Stimulated activated CD4-positive, alpha-beta T cell treated with anti-CD3 and anti-CD28 coated beads, TNF-alpha, amount 100 ng/mL, for 24 hours (primary cell): Measurements from ENCODE around the gene IMMT.

Experiments used
- DNase-seq, 3 experiments: peaks; one replicate each; pipeline ENCODE4 v3.0.0-alpha.2; 2020; ENCODE audit warnings: low read depth in 3 of 3

Gene IMMT

DNA sequence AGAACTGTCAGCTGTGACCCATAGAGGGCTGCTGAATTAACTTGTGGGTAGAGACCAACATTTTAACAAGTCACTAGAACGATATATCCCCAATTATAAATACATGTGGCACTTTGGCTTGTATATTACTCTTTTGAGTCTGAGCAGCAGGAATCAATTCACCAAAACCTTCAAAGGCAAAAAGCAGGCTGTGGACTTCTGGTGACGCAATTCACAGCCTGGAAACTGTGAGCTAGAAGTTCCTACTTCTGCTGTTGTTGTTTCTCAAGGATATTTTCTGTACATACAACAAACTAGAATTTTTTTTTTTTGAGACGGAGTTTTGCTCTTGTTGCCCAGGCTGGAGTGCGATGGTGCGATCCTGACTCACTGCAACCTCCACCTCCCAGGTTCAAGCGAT is 52.0 kb downstream of the IMMT start:
- DNase-seq, result no peak

DNA sequence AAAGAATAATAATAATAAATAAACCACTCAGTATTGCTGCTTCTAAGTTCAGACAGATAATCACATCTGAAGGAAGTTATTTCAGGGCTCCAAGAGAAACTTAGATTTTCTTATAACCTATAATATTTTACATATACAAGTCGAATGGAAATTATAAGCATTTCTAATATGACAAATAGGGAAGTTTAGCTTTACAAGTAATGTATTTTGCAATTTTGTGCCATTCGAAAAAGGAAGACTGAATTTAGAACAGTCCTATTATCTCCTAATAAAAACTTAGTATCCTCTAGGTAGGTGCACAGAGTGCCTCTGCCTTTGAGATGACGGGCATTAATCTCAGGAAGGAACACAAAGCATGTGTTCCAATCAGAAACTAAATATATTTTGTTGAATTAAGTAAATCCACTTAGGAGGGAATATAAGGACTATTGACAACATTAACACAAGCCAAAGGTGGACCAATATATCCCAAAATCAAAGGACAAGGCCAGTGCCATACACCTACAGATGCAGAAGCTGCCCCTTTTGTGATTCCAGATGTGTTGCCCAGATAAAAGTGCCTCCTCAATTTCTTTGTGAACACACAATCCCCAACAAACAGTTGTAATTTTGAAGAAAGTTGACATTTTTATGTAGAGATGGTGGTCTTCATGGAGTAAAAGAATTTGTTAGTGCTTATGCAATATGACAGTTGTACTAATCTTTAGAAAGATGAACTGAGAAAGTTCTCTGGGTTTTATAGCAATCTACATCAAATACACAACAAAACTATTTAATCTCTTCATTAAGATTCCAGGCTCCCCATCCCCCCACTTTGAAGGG is 52.6 kb downstream of the IMMT start:
- no peak for DNase-seq

DNA sequence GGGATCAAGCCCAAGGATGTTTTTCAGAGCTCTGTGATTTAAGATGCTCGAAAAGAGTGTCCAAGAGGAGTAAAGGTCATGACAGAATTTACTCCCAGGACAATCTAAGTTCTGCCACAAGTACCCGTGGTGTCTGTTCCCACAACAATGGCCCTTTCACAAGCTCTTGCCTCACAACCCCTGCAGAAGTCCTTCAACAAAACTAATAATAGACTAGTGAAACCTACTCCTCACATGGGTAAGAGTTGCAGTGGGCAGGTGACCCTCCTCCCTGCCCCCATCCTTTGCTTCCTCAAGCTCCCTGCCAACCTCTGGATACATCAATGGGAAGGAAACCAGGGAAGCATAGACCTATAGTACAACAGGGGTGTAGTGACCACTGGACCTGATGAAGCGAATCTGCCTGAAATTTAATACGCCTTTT is 54.3 kb downstream of the IMMT start:
- DNase-seq, result no peak

DNA sequence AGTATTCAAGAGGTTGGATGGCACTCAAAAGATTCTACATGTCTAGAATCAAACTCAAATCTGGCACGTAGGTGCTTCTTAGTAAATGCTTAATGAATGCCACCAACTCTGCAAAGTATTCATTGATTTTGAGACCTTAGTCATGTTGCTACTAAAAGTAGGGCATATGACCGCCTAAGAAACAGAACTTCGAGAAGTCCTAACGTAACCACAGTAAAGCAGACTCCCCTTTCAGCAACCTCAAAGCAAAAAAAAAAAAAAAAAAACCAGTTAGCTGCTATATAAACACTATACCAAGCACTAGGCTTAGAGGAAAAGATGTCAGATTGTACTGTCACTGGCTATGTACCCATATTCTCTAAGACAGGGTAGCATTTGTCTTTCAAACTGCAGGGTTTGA is 55.3 kb downstream of the IMMT start:
- no peak for DNase-seq

DNA sequence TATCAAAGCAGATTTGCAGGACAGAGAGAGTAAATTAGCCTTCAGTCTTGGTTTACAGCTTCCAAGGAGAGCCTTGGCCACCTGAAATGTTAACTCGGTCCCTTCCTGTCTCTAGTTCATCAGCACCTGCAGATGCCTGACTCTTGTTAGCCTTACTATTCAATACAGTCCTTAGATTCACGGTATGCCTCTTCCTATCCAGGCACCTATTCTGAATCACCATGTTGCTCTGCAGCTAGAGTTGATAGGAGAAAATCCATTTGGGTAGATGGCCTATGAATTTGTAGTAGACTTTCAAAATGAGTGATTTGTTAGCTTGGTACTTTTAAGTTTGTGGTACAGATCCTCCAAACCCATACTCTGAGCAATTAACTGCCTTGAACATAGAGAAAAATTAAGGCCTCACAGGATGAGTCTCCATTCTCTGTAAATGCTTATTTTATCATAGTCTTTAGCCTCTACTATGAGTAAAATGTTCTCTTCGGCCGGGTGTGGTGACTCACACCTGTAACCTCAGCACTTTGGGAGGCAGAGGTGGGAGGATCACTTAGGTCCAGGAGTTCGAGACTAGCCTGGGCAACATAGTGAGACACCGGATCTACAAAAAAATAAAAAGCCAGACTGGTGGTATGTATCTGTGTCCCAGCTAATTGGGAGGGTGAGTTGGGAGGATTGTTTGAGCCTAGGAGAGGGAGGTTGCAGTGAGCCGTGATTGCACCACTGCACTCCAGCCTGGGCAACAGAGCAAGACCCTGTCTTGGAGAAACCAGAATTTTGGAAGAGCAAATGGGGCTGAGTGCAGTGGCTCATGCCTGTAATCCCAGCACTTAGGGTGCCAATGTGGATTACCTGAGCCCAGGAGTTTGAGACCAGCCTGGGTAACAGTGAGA is 56.3 kb downstream of the IMMT start:
- DNase-seq, result no peak

DNA sequence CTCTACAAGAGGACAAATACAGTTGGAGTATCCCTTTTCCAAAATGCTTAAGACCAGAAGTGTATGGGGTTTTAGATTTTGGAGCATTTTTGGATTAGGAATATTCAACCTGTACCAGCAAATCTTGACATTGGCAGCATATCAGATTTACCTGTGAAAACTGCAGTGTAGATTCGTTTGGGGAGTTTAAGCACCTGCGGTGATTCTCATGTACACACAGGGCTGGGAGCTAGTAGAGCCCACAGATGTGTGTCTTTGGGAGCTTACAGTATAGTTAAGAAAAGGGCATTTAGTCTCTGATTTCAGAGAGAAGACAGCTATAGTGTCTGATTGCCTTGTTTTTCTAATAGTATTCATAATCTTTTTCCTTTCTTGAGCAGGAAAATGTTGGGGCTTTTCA is 59.1 kb downstream of the IMMT start:
- no peak for DNase-seq

DNA sequence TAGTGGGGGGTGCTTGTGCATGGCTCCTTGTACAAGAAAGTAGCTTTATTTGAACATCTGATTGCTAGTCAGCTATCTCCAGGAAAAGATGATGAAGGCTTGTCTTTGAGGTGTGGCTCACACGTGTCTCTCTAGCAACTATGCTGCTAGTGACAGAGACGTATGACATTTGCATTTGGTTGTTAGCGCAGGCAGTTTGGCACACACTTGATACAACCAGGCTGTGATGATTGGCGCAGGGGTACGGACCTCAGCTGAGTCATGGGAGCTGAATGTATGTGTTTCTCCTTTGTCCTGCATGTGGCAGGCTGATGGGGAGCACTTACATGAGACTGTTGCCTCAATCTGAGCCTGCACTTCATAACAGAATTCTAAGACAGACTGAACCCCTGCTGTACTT is 59.6 kb downstream of the IMMT start:
- no peak for DNase-seq

DNA sequence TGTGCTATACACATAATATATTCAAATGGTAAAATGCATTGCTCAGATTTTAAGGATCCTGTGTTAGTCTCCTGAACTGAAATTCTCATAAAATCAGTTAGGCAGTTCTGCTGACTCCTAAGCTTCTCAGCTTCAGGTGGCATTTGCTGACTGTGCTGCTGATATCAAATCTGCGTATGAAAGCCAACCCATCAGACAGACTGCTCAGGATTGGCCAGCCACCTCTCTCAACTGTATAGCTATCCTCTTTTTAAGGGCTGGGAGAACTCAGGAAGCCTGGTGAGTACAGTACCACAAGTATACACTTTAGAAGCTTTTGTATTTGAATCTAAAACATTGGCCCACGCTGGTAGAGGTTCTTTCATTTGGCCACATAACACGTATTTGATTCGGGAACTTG is 60.6 kb downstream of the IMMT start:
- no peak for DNase-seq

DNA sequence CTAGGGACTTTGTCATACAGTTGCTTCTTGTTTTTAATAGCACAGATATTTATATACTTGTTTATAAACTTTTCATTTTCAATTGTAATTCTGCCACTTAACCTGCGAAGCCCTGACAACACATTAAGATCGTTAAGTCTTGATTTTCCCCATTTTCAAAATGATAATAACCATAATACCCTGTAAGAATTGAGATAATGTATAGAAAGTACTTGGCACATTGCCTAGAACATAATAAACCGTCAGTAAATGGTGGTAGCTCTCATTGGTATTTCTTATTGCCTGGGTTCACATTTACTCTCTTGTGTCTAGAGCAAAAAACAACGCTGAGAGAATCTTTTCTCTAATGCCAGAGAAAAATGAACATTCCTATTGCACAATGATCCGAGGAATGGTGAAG is 70.6 kb downstream of the IMMT start:
- no peak for DNase-seq

DNA sequence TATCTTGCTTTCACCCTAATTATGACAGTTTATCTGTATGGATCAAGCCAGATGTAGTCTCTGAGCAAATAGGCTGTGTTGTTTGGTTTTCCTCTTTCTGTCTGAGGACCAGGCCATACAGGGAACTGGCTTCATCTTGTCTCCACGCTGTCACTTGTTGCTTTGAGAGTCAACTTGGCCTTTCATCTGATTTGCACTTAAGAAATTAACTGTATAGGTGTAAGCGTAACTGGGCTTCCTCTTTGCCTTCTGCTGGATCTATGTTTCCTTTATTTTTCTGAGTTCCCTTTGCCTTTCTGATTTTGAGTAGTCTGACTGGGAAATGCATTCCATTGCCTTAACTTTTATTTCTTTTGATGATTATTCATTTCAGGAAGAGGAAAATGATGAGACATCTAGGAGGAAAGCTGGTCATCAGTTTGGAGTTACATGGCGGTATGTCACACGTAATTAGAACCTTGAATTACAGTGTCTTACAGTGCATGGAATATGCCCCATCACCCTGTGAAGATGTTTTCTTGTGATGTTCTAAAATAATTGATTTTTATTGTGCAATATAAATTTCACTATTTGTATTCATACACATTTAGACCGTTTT is 71.8 kb downstream of the IMMT start:
- no peak for DNase-seq

DNA sequence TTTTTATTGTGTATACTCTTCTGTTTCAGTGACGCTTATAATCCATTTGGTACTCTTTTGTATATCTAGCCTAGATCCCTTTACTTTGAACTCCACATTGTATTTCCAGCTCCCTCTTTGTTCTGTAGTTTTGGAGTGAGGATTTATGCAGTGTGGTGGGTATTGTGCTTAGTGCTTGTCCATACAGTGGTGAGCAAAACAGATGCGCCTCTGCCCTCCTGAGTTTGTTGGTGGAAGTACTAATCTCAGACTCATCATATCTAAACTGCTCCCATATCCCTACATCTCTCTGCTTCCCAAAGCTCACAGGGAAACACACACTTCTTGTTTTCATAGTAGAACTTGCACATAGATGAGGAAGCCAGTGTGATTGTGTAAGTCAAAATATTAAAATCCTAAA is 77.1 kb downstream of the IMMT start:
- no peak for DNase-seq

DNA sequence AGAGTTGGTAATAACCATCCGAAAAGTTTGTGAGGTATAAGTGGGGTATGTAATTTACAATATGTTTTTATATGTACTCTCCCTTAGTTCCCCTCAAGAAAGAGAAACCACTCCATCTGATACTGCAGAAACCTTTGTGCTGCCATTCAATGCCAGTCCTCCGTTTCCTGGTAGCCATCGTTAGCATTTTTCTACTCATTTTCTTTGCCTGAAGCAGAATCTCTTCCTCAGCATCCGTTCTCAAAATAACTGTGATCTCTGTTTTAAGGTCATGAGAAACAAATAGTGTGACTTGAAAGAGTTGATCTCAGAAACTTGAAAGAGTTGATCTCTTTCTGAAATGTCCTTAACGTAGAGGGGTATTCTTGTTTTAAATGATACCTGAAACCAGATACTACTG is 88.2 kb downstream of the IMMT start:
- DNase-seq, result no peak

DNA sequence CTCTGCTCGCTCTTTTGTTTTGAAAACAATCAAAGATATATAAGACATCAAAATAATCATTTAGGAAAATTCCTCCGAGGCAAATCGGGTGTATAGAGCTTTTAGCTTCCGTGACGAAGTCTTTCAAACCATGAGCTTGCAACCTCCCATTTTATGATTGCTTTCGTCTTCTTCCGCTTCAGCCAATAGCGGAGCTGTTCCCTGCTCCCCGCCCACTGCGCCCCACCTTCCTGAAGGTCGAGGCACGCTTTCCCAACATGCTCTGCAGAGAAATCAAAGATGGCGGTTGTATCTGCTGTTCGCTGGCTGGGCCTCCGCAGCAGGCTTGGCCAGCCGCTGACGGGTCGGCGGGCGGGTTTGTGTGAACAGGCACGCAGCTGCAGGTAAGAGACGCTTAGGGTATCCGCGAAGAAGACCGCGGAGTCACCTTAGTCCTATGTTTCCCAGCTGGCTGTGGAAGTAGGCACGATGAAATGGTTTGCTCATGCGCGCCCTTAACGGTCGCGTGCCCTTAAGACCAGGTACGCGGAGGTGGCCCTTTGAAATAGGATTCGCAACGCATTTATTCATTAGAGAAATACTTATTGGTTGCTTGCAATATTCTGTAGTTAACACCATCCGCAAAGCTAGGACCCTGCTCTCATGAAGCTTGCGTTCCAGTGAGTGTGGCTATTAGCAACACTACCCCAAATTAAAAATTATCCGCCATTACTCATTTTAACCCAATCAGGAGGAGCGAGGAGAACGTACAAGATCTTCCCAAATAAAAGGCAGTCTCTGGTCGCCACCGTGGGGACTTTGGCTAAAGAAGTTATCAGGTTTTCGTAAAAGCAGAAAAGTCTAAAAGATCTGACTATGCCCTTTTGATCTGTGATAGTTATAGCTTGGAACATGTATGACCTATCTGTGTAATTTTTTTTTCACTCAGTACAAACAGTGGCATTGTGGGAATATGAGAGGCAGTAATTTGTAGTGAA is 89.0 kb downstream of the IMMT start, which contains the start of gene PTCD3:
Gene PTCD3 (plus strand): TSS at position 267 of the 977 bp plus-strand sequence. CDS start 13 bp downstream, at position 280.
- peak; percentile 89 to 95 (median 90) for DNase-seq

DNA sequence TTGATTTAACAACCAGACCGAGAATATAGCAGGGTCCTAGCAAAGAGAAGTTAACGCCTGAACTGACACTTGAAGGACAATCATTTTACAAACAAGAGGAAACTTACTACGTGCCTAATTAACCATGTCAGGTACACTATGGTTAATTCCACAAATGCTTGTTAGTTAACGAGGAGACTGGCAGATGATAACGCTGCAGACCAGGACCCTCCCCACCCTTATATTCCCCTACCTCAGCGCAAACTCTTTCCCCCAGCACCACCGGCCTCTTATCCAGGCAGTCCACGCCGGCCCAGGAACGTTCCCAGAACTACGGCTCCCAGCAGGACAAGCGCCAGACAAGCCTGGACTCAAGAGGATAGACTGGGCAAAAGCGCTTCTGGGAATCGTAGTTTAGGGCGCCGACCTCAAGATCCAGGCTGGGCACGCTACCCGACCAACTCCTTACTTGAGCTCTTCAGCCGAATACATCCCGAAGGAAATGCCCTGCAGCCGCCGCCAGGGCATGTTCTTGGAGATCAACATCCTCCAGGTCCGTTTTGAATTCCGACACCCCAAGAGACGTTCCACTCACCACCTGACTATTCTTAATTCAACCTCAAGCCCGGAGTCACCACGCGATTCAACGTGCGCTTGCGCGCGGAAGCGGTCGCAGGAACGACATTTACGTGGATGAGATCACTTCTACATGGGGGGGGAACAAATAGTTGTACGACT is 89.9 kb downstream of the IMMT start, which contains the start of gene POLR1A:
Gene POLR1A (minus strand): TSS at position 635 of the 717 bp plus-strand sequence. CDS start 110 bp downstream, at position 525.
- DNase-seq, result peak; percentile 64 to 80 (median 78)

DNA sequence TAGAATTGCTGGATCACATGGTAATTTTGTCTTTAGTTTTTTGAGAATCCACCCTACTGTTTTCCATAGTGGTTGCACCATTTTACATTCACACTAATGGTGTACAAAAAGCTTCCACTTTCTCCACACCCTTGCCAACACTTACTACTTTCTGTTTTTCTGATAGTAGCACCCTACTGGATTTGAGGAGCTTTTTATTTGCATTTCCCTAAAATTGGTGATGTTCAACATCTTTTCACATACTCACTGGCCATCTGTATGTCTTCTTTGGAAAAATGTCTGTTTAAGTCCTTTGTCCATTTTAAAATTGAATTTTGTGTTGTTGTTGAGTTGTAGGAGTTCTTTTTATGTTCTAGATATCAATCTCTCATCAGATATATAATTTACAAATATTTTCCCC is 93.1 kb downstream of the IMMT start:
- DNase-seq, result no peak

DNA sequence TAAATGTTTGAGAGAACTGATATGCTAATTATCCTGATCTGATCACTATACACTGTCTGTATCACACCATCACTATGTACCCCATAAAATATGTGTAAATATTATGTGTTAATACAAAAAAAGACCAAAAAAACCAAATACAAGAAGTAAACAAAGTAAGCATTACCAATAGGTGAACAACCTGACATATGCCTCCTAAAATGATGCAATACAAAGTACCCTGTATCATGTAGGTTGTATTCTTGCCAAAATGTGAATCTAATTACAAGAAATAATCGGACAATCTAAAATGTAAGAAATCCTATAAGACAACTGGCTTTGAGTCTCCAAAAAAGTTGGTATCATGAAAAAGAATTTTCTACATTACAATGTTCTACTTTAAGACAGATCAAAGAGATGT is 97.3 kb downstream of the IMMT start:
- no peak for DNase-seq

DNA sequence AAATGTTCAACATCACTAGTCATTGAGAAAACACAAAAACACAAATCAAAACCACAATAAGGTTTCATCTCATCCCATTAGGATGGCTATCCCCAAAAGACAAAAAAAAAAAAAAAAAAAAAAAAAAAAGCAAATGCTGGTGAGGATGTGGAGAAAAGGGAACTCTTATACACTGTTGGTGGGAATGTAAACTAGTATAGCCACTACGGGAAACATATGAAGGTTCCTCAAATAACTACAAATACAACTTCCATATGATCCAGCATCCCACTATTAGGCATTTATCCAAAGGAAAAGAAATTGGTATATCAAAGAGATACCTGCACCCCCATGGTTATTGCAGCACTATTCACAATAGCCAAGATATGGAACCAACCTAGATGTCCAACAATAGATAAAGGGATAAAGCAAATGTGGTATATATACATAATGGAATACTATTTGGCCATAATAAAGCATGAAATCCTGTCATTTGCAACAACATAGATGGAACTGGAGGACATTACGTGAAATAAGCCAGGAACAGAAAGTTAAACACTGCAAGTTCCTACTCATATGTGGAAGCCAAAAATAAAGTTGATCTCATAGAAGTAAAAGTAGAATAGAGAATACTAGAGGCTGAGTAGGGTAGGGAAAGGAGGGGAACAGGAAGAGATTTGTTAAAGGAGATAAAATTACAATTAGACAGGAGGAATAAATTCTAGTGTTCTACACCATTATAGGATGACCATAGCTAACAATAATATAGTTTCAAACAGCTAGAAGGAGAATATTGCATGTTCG is 98.0 kb downstream of the IMMT start:
- DNase-seq, result no peak

DNA sequence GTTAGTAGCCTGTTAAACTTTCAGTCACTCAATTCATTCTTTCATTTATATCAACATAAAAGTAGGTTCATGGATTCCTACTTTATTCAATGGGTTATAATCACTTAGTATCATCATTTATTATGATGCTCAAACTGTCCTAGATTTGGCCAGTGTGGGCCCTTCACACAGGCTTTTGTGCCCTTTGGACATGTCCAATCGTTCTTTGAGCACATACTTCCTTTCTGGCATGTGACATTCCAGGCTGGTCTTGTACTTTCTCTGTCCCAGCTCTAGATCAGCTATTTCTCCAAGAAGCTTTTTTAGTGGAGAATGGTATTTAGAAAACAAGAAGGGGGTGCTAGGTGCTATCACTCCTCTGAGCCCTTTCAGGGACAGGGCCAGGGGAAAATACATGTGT is 101.0 kb downstream of the IMMT start:
- no peak for DNase-seq
